Left lung (tissue), 10 donors: ENCODE data around the gene ZSCAN4. TPM values are rescaled to one million over a fixed set of nuclear protein-coding genes. Genes with fewer than 3 reads are reported as not detected.

Experiments used
- ATAC-seq: fragments of 200-7000 bp; cut with Tn5 transposase; one replicate; pipeline ENCODE4 v1.9.1; 2020; ENCODE audit warnings: moderate library complexity
- DNase-seq, 4 donors: peaks; one replicate each; pipeline ENCODE4 v3.0.0-alpha.2; 2013 to 2020
- H3K27ac ChIP-seq, 2 donors: fragments of 200-600 bp; sonication (generic) in 1 of 2; one replicate each; pipeline versions ENCODE4 v1.5.0 to v1.8.0; 2020 to 2021
- H3K27me3 ChIP-seq, 2 donors: fragments of 200-600 bp; sonication (generic) in 1 of 2; one replicate each; pipeline versions ENCODE4 v1.5.0 to v1.8.0; 2020 to 2021
- H3K36me3 ChIP-seq, 2 donors: fragments of 200-600 bp; sonication (generic) in 1 of 2; one replicate each; pipeline versions ENCODE4 v1.5.0 to v1.8.0; 2020 to 2021
- H3K4me1 ChIP-seq, 2 donors: fragments of 200-600 bp; one replicate each; pipeline ENCODE4 v1.8.0; 2021
- H3K4me3 ChIP-seq, 2 donors: fragments of 200-600 bp; sonication (generic) in 1 of 2; one replicate each; pipeline versions ENCODE4 v1.5.0 to v1.8.0; 2020 to 2021; ENCODE audit warnings: mild to moderate bottlenecking in 1 of 2
- H3K9me3 ChIP-seq, 2 donors: fragments of 200-600 bp; sonication (generic) in 1 of 2; one replicate each; pipeline versions ENCODE4 v1.5.0 to v1.8.0; 2020 to 2021
- intact Hi-C, 2 donors: fragments of 100-400 bp; cut with DNase I; formaldehyde crosslinking; loops; one replicate each; pipeline versions ENCODE4 v1.11.2 to v1.14.2; 2022
- polyA plus RNA-seq, 6 donors: library from polyadenylated mRNA; unstranded; fragments of 120-200 nt; gene quantifications; one replicate each; pipeline ENCODE4 v1.2.1, GENCODE V29; 2013; ENCODE audit not compliant: insufficient read length in 6 of 6
- total RNA-seq, 2 donors: library from RNA; stranded (reverse); fragmentation: NEBNext Ultra II Directional; extraction: Animal tissue kit (Norgen Biotek cat#: 25700); gene quantifications; one replicate each; pipeline ENCODE4 v1.2.1, GENCODE V29; 2021
- TF ChIP-seq, protein P1 (sequence below), 2 donors: fragments of 200-600 bp; sonication (generic) in 1 of 2; IDR thresholded peaks; one replicate each; pipeline versions ENCODE4 v1.5.0 to v1.8.0; 2021; ENCODE audit warnings: antibody characterized with exemption in 2 of 2
- donor health status: DM: no; HTN: yes; CAD: no.
- donor health status: DM: no; HTN: no; CAD: no.

Gene ZSCAN4
- total and polyA plus RNA-seq, 8 donors, result 0.08 to 0.23 (median 0.17) TPM; not detected in 1

- no peak overlapping the region for H3K27ac ChIP-seq
- H3K4me3 ChIP-seq, result no peak overlapping the region
- intact Hi-C loops, result no loop called here
- peaks cover 0 to 71% of the 10 kb centered on the region in 2 donors for H3K9me3 ChIP-seq
- no peaks in the 10 kb centered on the region for H3K27me3 ChIP-seq
- H3K4me1 ChIP-seq, result no peaks in the 10 kb centered on the region
- peaks cover 0 to under 1% of the 10 kb centered on the region in 2 donors for H3K36me3 ChIP-seq
- TF ChIP-seq, protein P1, sequence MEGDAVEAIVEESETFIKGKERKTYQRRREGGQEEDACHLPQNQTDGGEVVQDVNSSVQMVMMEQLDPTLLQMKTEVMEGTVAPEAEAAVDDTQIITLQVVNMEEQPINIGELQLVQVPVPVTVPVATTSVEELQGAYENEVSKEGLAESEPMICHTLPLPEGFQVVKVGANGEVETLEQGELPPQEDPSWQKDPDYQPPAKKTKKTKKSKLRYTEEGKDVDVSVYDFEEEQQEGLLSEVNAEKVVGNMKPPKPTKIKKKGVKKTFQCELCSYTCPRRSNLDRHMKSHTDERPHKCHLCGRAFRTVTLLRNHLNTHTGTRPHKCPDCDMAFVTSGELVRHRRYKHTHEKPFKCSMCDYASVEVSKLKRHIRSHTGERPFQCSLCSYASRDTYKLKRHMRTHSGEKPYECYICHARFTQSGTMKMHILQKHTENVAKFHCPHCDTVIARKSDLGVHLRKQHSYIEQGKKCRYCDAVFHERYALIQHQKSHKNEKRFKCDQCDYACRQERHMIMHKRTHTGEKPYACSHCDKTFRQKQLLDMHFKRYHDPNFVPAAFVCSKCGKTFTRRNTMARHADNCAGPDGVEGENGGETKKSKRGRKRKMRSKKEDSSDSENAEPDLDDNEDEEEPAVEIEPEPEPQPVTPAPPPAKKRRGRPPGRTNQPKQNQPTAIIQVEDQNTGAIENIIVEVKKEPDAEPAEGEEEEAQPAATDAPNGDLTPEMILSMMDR (IDR thresholded peaks at IDR 0.05), result no peak
- no peak for ATAC-seq
- DNase-seq, result no peak
Observed at GRCh38 chr19:57648331-57649003, 20.3 kb upstream of the ZSCAN4 start.

GRCh38 chr19:57651654-57651996 lies 17.1 kb upstream of the ZSCAN4 start:
- H3K27me3 ChIP-seq, result no peaks in the 10 kb centered on the region
- H3K36me3 ChIP-seq, result no peaks in the 10 kb centered on the region
- H3K9me3 ChIP-seq, result peaks cover 0 to 66% of the 10 kb centered on the region in 2 donors
- DNase-seq, result no peak
- no peaks in the 10 kb centered on the region for H3K4me1 ChIP-seq
- TF ChIP-seq, protein P1 (IDR thresholded peaks at IDR 0.05), result no peak
- intact Hi-C loops, result no loop called here
- peak overlapping the region in 1 of 2 donors; percentile 19 for H3K4me3 ChIP-seq
- H3K27ac ChIP-seq, result peak overlapping the region in 1 of 2 donors; percentile 13
- ATAC-seq, result no peak

GRCh38 chr19:57653689-57654088 lies 15.0 kb upstream of the ZSCAN4 start:
- Histone ChIP-seq H3K27me3 (no peaks in the 10 kb centered on the region), H3K4me1 (no peaks in the 10 kb centered on the region), H3K4me3 (no peak overlapping the region), H3K36me3 (no peaks in the 10 kb centered on the region), H3K27ac (no peak overlapping the region), H3K9me3 (peaks cover 0 to 53% of the 10 kb centered on the region in 2 donors)
- DNase-seq, result no peak
- intact Hi-C loops, result no loop called here
- ATAC-seq, result no peak
- TF ChIP-seq, protein P1 (IDR thresholded peaks at IDR 0.05), result no peak

GRCh38 chr19:57655443-57655842 lies 13.3 kb upstream of the ZSCAN4 start:
- no peak overlapping the region for H3K4me3 ChIP-seq

DNA sequence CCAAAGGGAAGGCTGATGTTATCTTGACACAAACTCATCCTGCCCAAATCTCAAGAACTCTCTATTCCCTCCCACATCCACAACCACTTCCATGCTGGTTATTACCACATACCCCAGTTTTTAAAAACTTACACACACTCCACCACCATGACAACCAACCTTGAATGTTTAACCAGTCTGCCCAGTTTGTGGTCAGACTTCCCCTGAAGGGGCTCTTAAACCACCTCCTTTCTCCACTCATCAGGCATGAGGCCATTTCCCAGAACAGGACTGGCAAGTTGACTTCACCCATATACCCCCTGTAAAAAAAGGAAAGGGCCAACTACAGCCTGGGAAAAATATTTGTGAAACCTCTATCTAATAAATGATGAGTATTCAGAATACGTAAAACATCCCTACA lies 12.4 kb upstream of the ZSCAN4 start:
- Histone ChIP-seq H3K4me3 (no peak overlapping the region), H3K27me3 (no peaks in the 10 kb centered on the region), H3K36me3 (no peaks in the 10 kb centered on the region), H3K27ac (no peak overlapping the region), H3K4me1 (no peaks in the 10 kb centered on the region), H3K9me3 (peaks cover 0 to 40% of the 10 kb centered on the region in 2 donors)
- ATAC-seq (no peak), DNase-seq (no peak)
- TF ChIP-seq, protein P1 (IDR thresholded peaks at IDR 0.05), result no peak
- intact Hi-C loops, result no loop called here

More at GRCh38 chr19:57655443-57655842, 13.3 kb upstream of the ZSCAN4 start:
- peaks cover 0 to 41% of the 10 kb centered on the region in 2 donors for H3K9me3 ChIP-seq
- H3K36me3 ChIP-seq, result no peaks in the 10 kb centered on the region
- no peaks in the 10 kb centered on the region for H3K4me1 ChIP-seq
- TF ChIP-seq, protein P1 (IDR thresholded peaks at IDR 0.05), result no peak
- intact Hi-C loops, result no loop called here
- no peak overlapping the region for H3K27ac ChIP-seq
- ATAC-seq (no peak), DNase-seq (no peak)
- no peaks in the 10 kb centered on the region for H3K27me3 ChIP-seq
